ENCODE data around the gene TFDP2.
"Not testable (repeated sequence)": the region's sequence is repeated elsewhere in the genome, so short reads cannot be mapped to it uniquely, and the experiment has no call there.

Gene TFDP2

GRCh38 chr3:141915766-141916165, 233.6 kb downstream of the TFDP2 start:
- Mint-ChIP-seq H3K27ac (no peak overlapping the region), H3K4me3 (no peak overlapping the region), H3K27me3 (ENCODE audit: low read depth) (no peaks in the 10 kb centered on the region), H3K4me1 (ENCODE audit: low read depth) (peaks cover 2% of the 10 kb centered on the region), H3K9me3 (peaks cover 5% of the 10 kb centered on the region), H3K36me3 (ENCODE audit: low read depth) (peaks cover 36% of the 10 kb centered on the region)
- DNase-seq (ENCODE audit: low spot score): no peak

GRCh38 chr3:141915016-141915415, 234.3 kb downstream of the TFDP2 start:
- no peak overlapping the region for H3K27ac Mint-ChIP-seq
- DNase-seq (ENCODE audit: low spot score): no peak
- no peaks in the 10 kb centered on the region for H3K27me3 Mint-ChIP-seq (ENCODE audit: low read depth)
- peaks cover 5% of the 10 kb centered on the region for H3K4me1 Mint-ChIP-seq (ENCODE audit: low read depth)
- H3K4me3 Mint-ChIP-seq: no peak overlapping the region
- peaks cover 41% of the 10 kb centered on the region for H3K36me3 Mint-ChIP-seq (ENCODE audit: low read depth)
- H3K9me3 Mint-ChIP-seq: peaks cover 5% of the 10 kb centered on the region

GRCh38 chr3:141914311-141914710, 235.0 kb downstream of the TFDP2 start:
- no peak for DNase-seq (ENCODE audit: low spot score)
- Mint-ChIP-seq H3K27ac (no peak overlapping the region), H3K4me3 (no peak overlapping the region), H3K9me3 (peaks cover 5% of the 10 kb centered on the region), H3K27me3 (ENCODE audit: low read depth) (no peaks in the 10 kb centered on the region), H3K4me1 (ENCODE audit: low read depth) (peaks cover 5% of the 10 kb centered on the region), H3K36me3 (ENCODE audit: low read depth) (peaks cover 45% of the 10 kb centered on the region)

- no peak overlapping the region for H3K27ac Mint-ChIP-seq
- H3K27me3 Mint-ChIP-seq (ENCODE audit: low read depth): no peaks in the 10 kb centered on the region
- H3K9me3 Mint-ChIP-seq: peaks cover 5% of the 10 kb centered on the region
- peaks cover 5% of the 10 kb centered on the region for H3K4me1 Mint-ChIP-seq (ENCODE audit: low read depth)
- no peak overlapping the region for H3K4me3 Mint-ChIP-seq
- DNase-seq (ENCODE audit: low spot score): peak; percentile 37
- peaks cover 55% of the 10 kb centered on the region for H3K36me3 Mint-ChIP-seq (ENCODE audit: low read depth)
Measured at GRCh38 chr3:141913150-141913811, 236.1 kb downstream of the TFDP2 start.

- not testable (repeated sequence) for H3K27ac Mint-ChIP-seq; H3K4me3 Mint-ChIP-seq; H3K9me3 Mint-ChIP-seq; H3K4me1 Mint-ChIP-seq (ENCODE audit: low read depth); DNase-seq (ENCODE audit: low spot score); H3K27me3 Mint-ChIP-seq (ENCODE audit: low read depth)
- peaks cover 57% of the 10 kb centered on the region for H3K36me3 Mint-ChIP-seq (ENCODE audit: low read depth)
Measured at GRCh38 chr3:141909986-141910385, 239.4 kb downstream of the TFDP2 start.

- Mint-ChIP-seq H3K27me3 (ENCODE audit: low read depth) (no peaks in the 10 kb centered on the region), H3K27ac (no peak overlapping the region), H3K9me3 (peaks cover 5% of the 10 kb centered on the region), H3K36me3 (ENCODE audit: low read depth) (peaks cover 59% of the 10 kb centered on the region), H3K4me1 (ENCODE audit: low read depth) (peaks cover 5% of the 10 kb centered on the region), H3K4me3 (no peak overlapping the region)
- no peak for DNase-seq (ENCODE audit: low spot score)
Measured at GRCh38 chr3:141909408-141909807, 239.9 kb downstream of the TFDP2 start.

GRCh38 chr3:141905129-141905528, 244.2 kb downstream of the TFDP2 start:
- H3K9me3 Mint-ChIP-seq: peaks cover 6% of the 10 kb centered on the region
- DNase-seq (ENCODE audit: low spot score): no peak
- H3K4me3 Mint-ChIP-seq: no peak overlapping the region
- peaks cover 51% of the 10 kb centered on the region for H3K36me3 Mint-ChIP-seq (ENCODE audit: low read depth)
- peaks cover 5% of the 10 kb centered on the region for H3K4me1 Mint-ChIP-seq (ENCODE audit: low read depth)
- H3K27me3 Mint-ChIP-seq (ENCODE audit: low read depth): no peaks in the 10 kb centered on the region
- no peak overlapping the region for H3K27ac Mint-ChIP-seq

- H3K27ac Mint-ChIP-seq: no peak overlapping the region
- peaks cover 5% of the 10 kb centered on the region for H3K4me1 Mint-ChIP-seq (ENCODE audit: low read depth)
- no peak for DNase-seq (ENCODE audit: low spot score)
- H3K9me3 Mint-ChIP-seq: peaks cover 9% of the 10 kb centered on the region
- H3K4me3 Mint-ChIP-seq: no peak overlapping the region
- H3K36me3 Mint-ChIP-seq (ENCODE audit: low read depth): peaks cover 55% of the 10 kb centered on the region
- H3K27me3 Mint-ChIP-seq (ENCODE audit: low read depth): no peaks in the 10 kb centered on the region
Measured at GRCh38 chr3:141904203-141904602, 245.1 kb downstream of the TFDP2 start.

- peaks cover 5% of the 10 kb centered on the region for H3K4me1 Mint-ChIP-seq (ENCODE audit: low read depth)
- H3K27me3 Mint-ChIP-seq (ENCODE audit: low read depth): no peaks in the 10 kb centered on the region
- DNase-seq (ENCODE audit: low spot score): no peak
- H3K36me3 Mint-ChIP-seq (ENCODE audit: low read depth): peaks cover 55% of the 10 kb centered on the region
- no peak overlapping the region for H3K27ac Mint-ChIP-seq
- no peak overlapping the region for H3K4me3 Mint-ChIP-seq
- H3K9me3 Mint-ChIP-seq: peaks cover 16% of the 10 kb centered on the region
Measured at GRCh38 chr3:141901914-141902313, 247.4 kb downstream of the TFDP2 start.

GRCh38 chr3:141900343-141900742, 249.0 kb downstream of the TFDP2 start:
- H3K27me3 Mint-ChIP-seq (ENCODE audit: low read depth): no peaks in the 10 kb centered on the region
- no peak for DNase-seq (ENCODE audit: low spot score)
- H3K27ac Mint-ChIP-seq: no peak overlapping the region
- peaks cover 10% of the 10 kb centered on the region for H3K4me1 Mint-ChIP-seq (ENCODE audit: low read depth)
- peaks cover 16% of the 10 kb centered on the region for H3K9me3 Mint-ChIP-seq
- H3K4me3 Mint-ChIP-seq: no peak overlapping the region
- H3K36me3 Mint-ChIP-seq (ENCODE audit: low read depth): peaks cover 63% of the 10 kb centered on the region

- H3K27ac Mint-ChIP-seq: no peak overlapping the region
- H3K4me1 Mint-ChIP-seq (ENCODE audit: low read depth): peaks cover 12% of the 10 kb centered on the region
- DNase-seq (ENCODE audit: low spot score): no peak
- peaks cover 16% of the 10 kb centered on the region for H3K9me3 Mint-ChIP-seq
- H3K27me3 Mint-ChIP-seq (ENCODE audit: low read depth): no peaks in the 10 kb centered on the region
- H3K4me3 Mint-ChIP-seq: no peak overlapping the region
- peaks cover 59% of the 10 kb centered on the region for H3K36me3 Mint-ChIP-seq (ENCODE audit: low read depth)
Measured at GRCh38 chr3:141898908-141899307, 250.4 kb downstream of the TFDP2 start.

- H3K4me1 Mint-ChIP-seq (ENCODE audit: low read depth): peaks cover 21% of the 10 kb centered on the region
- DNase-seq (ENCODE audit: low spot score): no peak
- no peaks in the 10 kb centered on the region for H3K27me3 Mint-ChIP-seq (ENCODE audit: low read depth)
- H3K9me3 Mint-ChIP-seq: peaks cover 16% of the 10 kb centered on the region
- no peak overlapping the region for H3K4me3 Mint-ChIP-seq
- peaks cover 47% of the 10 kb centered on the region for H3K36me3 Mint-ChIP-seq (ENCODE audit: low read depth)
- no peak overlapping the region for H3K27ac Mint-ChIP-seq
Measured at GRCh38 chr3:141895731-141896130, 253.6 kb downstream of the TFDP2 start.

GRCh38 chr3:141894524-141895176, 254.7 kb downstream of the TFDP2 start:
- peaks cover 37% of the 10 kb centered on the region for H3K36me3 Mint-ChIP-seq (ENCODE audit: low read depth)
- no peak for DNase-seq (ENCODE audit: low spot score)

More at GRCh38 chr3:141894524-141895176, 254.7 kb downstream of the TFDP2 start:
- Mint-ChIP-seq H3K9me3 (peaks cover 7% of the 10 kb centered on the region), H3K27me3 (ENCODE audit: low read depth) (no peaks in the 10 kb centered on the region), H3K4me3 (no peak overlapping the region), H3K27ac (no peak overlapping the region), H3K4me1 (ENCODE audit: low read depth) (peaks cover 21% of the 10 kb centered on the region)

Data from T-helper 2 cell treated with Interferon-gamma antibody and Interleukin-4, amounts not matched to agents 5 μg/mL and 100 μg/mL, for 36 hours (primary cell).